H9 (cell line): ENCODE data around the gene SPRED1. TPM values are rescaled to one million over a fixed set of nuclear protein-coding genes. Genes with fewer than 3 reads are reported as not detected.

Source experiments
- DNase-seq: peaks from one replicate; pipeline ENCODE4 v3.0.0-alpha.2; 2017
- H2AFZ ChIP-seq: one replicate; pipeline ENCODE4 v1.6.1; 2013; ENCODE audit warnings: mild to moderate bottlenecking, low read length, control low read depth, moderate library complexity
- H2AK5ac ChIP-seq: 2 replicates; pipeline ENCODE4 v1.6.1; 2013; ENCODE audit warnings: low read length, control low read depth, mixed read lengths; ENCODE audit not compliant: insufficient read length
- H2BK120ac ChIP-seq: one replicate; pipeline ENCODE4 v1.6.1; 2013; ENCODE audit warnings: low read depth, mild to moderate bottlenecking, low read length, control low read depth, inconsistent platforms; ENCODE audit not compliant: poor library complexity, severe bottlenecking
- H2BK12ac ChIP-seq: 2 replicates; pipeline ENCODE4 v1.6.1; 2013; ENCODE audit warnings: low read length, control low read depth, mixed read lengths, low read depth; ENCODE audit not compliant: insufficient read length
- H2BK15ac ChIP-seq: 2 replicates; pipeline ENCODE4 v1.6.1; 2013; ENCODE audit warnings: low read depth, low read length, control low read depth
- H2BK20ac ChIP-seq: one replicate; pipeline ENCODE4 v1.6.1; 2013; ENCODE audit warnings: low read depth, mild to moderate bottlenecking, low read length, control low read depth, inconsistent platforms; ENCODE audit not compliant: poor library complexity, severe bottlenecking
- H2BK5ac ChIP-seq: 2 replicates; pipeline ENCODE4 v1.6.1; 2013; ENCODE audit warnings: low read length, control low read depth, mixed read lengths; ENCODE audit not compliant: insufficient read length
- H3K14ac ChIP-seq: 2 replicates; pipeline ENCODE4 v1.6.1; 2013; ENCODE audit warnings: low read length, control low read depth; ENCODE audit not compliant: insufficient read depth
- H3K18ac ChIP-seq: 2 replicates; pipeline ENCODE4 v1.6.1; 2013; ENCODE audit warnings: low read depth, mild to moderate bottlenecking, mixed read lengths, low read length, control low read depth; ENCODE audit not compliant: insufficient read length
- H3K23ac ChIP-seq: 2 replicates; pipeline ENCODE4 v1.6.1; 2013; ENCODE audit warnings: low read length, control low read depth, mixed read lengths, low read depth; ENCODE audit not compliant: insufficient read length
- H3K23me2 ChIP-seq: 2 replicates; pipeline ENCODE4 v1.6.1; 2013; ENCODE audit warnings: low read depth, mild to moderate bottlenecking, mixed read lengths, low read length, control low read depth; ENCODE audit not compliant: insufficient read length, poor library complexity, severe bottlenecking
- H3K27ac ChIP-seq: 2 replicates; pipeline ENCODE4 v1.5.1; 2013; ENCODE audit warnings: low read length, control low read depth, mixed read lengths, low read depth; ENCODE audit not compliant: insufficient read length
- H3K27me3 ChIP-seq: 2 replicates; pipeline ENCODE4 v1.6.1; 2013; ENCODE audit warnings: low read length, control low read depth, inconsistent platforms; ENCODE audit not compliant: insufficient read depth
- H3K4ac ChIP-seq: 2 replicates; pipeline ENCODE4 v1.6.1; 2013; ENCODE audit warnings: low read depth, mild to moderate bottlenecking, control low read depth, inconsistent platforms, low read length, moderate library complexity
- H3K4me1 ChIP-seq: 2 replicates; pipeline ENCODE4 v1.6.1; 2013; ENCODE audit warnings: low read length, control low read depth, inconsistent platforms; ENCODE audit not compliant: insufficient read depth
- H3K4me2 ChIP-seq: 2 replicates; pipeline ENCODE4 v1.6.1; 2013; ENCODE audit warnings: low read length, control low read depth, mixed read lengths; ENCODE audit not compliant: insufficient read length, insufficient read depth
- H3K56ac ChIP-seq: 2 replicates; pipeline ENCODE4 v1.6.1; 2013; ENCODE audit warnings: low read depth, mild to moderate bottlenecking, mixed read lengths, low read length, control low read depth; ENCODE audit not compliant: insufficient read length
- H3K79me1 ChIP-seq: 2 replicates; pipeline ENCODE4 v1.6.1; 2013; ENCODE audit warnings: low read depth, mild to moderate bottlenecking, moderate library complexity, low read length, control low read depth, inconsistent platforms; ENCODE audit not compliant: insufficient read depth, poor library complexity, severe bottlenecking
- H3K79me2 ChIP-seq: 2 replicates; pipeline ENCODE4 v1.6.1; 2013; ENCODE audit warnings: low read length, control low read depth, inconsistent platforms; ENCODE audit not compliant: insufficient read depth
- H3K9ac ChIP-seq: 2 replicates; pipeline ENCODE4 v1.6.1; 2013; ENCODE audit warnings: low read length, control low read depth, mixed read lengths; ENCODE audit not compliant: insufficient read length; ENCODE audit errors: extremely low read depth
- H3K9me3 ChIP-seq: one replicate; pipeline ENCODE4 v1.6.1; 2013; ENCODE audit warnings: low read depth, low read length, inconsistent platforms; ENCODE audit not compliant: control insufficient read depth
- H3T11ph ChIP-seq: one replicate; pipeline ENCODE4 v1.6.1; 2013; ENCODE audit warnings: mild to moderate bottlenecking, low read length, control low read depth, inconsistent platforms
- H4K20me1 ChIP-seq: one replicate; pipeline ENCODE4 v1.6.1; 2013; ENCODE audit not compliant: control insufficient read depth, insufficient read length, insufficient read depth
- H4K5ac ChIP-seq: 2 replicates; pipeline ENCODE4 v1.6.1; 2013; ENCODE audit warnings: low read depth, mild to moderate bottlenecking, mixed read lengths, low read length, control low read depth; ENCODE audit not compliant: insufficient read length
- H4K8ac ChIP-seq: replicated peaks from 2 replicates; pipeline ENCODE4 v1.6.1; 2013; ENCODE audit warnings: low read length, control low read depth, mixed read lengths, low read depth; ENCODE audit not compliant: insufficient read length
- H4K91ac ChIP-seq: 2 replicates; pipeline ENCODE4 v1.6.1; 2013; ENCODE audit warnings: low read depth, mild to moderate bottlenecking, moderate library complexity, mixed read lengths, low read length, control low read depth; ENCODE audit not compliant: insufficient read length
- H3K27ac Mint-ChIP-seq, 3 experiments: 2 replicates in 2 of 3; 3 replicates in 1 of 3; pipeline ENCODE4 v1.8.0; 2020 to 2021; ENCODE audit warnings: mixed read lengths in 3 of 3, mild to moderate bottlenecking in 1 of 3, moderate library complexity in 1 of 3
- H3K27me3 Mint-ChIP-seq: 2 replicates; pipeline ENCODE4 v1.8.0; 2021; ENCODE audit warnings: low read depth, mild to moderate bottlenecking, moderate library complexity, mixed read lengths
- H3K36me3 Mint-ChIP-seq, 3 experiments: 2 replicates in 2 of 3; 3 replicates in 1 of 3; pipeline ENCODE4 v1.8.0; 2020 to 2021; ENCODE audit warnings: low read depth in 3 of 3, mixed read lengths in 3 of 3; ENCODE audit not compliant: insufficient read depth in 1 of 3
- H3K4me1 Mint-ChIP-seq, 2 experiments: 2 replicates each; pipeline ENCODE4 v1.8.0; 2020; ENCODE audit warnings: mixed read lengths in 2 of 2
- H3K4me3 Mint-ChIP-seq, 2 experiments: 2 replicates in 1 of 2; 3 replicates in 1 of 2; pipeline ENCODE4 v1.8.0; 2020 to 2021; ENCODE audit warnings: mild to moderate bottlenecking in 2 of 2, mixed read lengths in 2 of 2, moderate library complexity in 1 of 2
- H3K9me3 Mint-ChIP-seq, 2 experiments: 2 replicates in 1 of 2; 3 replicates in 1 of 2; pipeline ENCODE4 v1.8.0; 2020; ENCODE audit warnings: mild to moderate bottlenecking in 2 of 2, mixed read lengths in 2 of 2, moderate library complexity in 1 of 2
- WGBS: extraction: QIAGEN DNeasy Blood & Tissue Kit; methylation state at CpG from one replicate; pipeline ENCODE4 v1.1.7; 2013; ENCODE audit warnings: missing lambda C conversion rate, low lambda C conversion rate, mixed read lengths; ENCODE audit not compliant: insufficient read length; ENCODE audit errors: extremely low coverage; 5-methylcytosine and 5-hydroxymethylcytosine counted together
- total RNA-seq: library from RNA; stranded (reverse); gene quantifications from 2 replicates; pipeline ENCODE4 v1.2.1, GENCODE V29; 2021
- TF ChIP-seq, protein P1 (sequence below): fragments of 200-600 bp; sonication (generic); conservative IDR thresholded peaks from 3 replicates; pipeline ENCODE4 v1.8.0; 2021; ENCODE audit warnings: antibody characterized with exemption, mild to moderate bottlenecking

Gene SPRED1
- total RNA-seq, 1 experiment from 2014 or later: 41.0 TPM

DNA sequence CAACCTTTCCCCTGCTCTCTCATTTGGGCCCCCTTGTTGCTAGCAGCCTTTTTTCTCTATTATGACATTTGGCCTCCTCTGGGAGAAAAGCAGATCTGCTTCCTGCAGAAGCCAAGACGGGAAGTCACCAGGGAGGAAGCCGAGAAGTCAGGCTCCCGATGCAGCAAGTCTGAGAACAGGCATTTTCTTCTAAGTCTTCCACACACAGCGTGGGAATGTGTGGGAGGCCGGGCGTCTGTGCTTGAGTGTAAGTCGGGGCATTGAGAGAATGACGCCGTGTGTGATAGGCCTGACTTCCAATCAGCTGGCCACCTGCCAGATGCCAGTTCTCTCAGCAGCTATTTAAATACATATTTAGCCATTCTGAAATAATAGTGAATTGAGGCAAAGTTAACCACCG lies 125.5 kb downstream of the SPRED1 start:
- no peaks in the 10 kb centered on the region for H3K23me2 ChIP-seq
- Mint-ChIP-seq H3K36me3 (no peaks in the 10 kb centered on the region), H3K27me3 (no peaks in the 10 kb centered on the region), H3K9me3 (no peaks in the 10 kb centered on the region; a peak in 1 of 5 replicates), H3K4me3 (no peak overlapping the region), H3K4me1 (peaks cover under 1% of the 10 kb centered on the region in 2 experiments), H3K27ac (no peak overlapping the region)
- no peak overlapping the region for H2BK20ac ChIP-seq
- no peak overlapping the region for H3K18ac ChIP-seq
- no peak overlapping the region for H2AK5ac ChIP-seq
- DNase-seq: no peak
- H3K27ac ChIP-seq: no peak overlapping the region
- no peaks in the 10 kb centered on the region for H3K4me1 ChIP-seq
- no peaks in the 10 kb centered on the region for H3K9me3 ChIP-seq
- no peak overlapping the region for H2BK12ac ChIP-seq
- no peak overlapping the region for H3K9ac ChIP-seq
- TF ChIP-seq, protein P1, sequence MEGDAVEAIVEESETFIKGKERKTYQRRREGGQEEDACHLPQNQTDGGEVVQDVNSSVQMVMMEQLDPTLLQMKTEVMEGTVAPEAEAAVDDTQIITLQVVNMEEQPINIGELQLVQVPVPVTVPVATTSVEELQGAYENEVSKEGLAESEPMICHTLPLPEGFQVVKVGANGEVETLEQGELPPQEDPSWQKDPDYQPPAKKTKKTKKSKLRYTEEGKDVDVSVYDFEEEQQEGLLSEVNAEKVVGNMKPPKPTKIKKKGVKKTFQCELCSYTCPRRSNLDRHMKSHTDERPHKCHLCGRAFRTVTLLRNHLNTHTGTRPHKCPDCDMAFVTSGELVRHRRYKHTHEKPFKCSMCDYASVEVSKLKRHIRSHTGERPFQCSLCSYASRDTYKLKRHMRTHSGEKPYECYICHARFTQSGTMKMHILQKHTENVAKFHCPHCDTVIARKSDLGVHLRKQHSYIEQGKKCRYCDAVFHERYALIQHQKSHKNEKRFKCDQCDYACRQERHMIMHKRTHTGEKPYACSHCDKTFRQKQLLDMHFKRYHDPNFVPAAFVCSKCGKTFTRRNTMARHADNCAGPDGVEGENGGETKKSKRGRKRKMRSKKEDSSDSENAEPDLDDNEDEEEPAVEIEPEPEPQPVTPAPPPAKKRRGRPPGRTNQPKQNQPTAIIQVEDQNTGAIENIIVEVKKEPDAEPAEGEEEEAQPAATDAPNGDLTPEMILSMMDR: no peak
- no peak overlapping the region for H4K91ac ChIP-seq
- H3K27me3 ChIP-seq: no peaks in the 10 kb centered on the region
- H2BK15ac ChIP-seq: no peak overlapping the region
- no peaks in the 10 kb centered on the region for H3K79me2 ChIP-seq
- no peaks in the 10 kb centered on the region for H3K79me1 ChIP-seq
- H3T11ph ChIP-seq: no peak overlapping the region
- no peak overlapping the region for H3K14ac ChIP-seq
- no peaks in the 10 kb centered on the region for H4K20me1 ChIP-seq
- H3K4me2 ChIP-seq: no peak overlapping the region
- no peak overlapping the region for H4K5ac ChIP-seq
- no peak overlapping the region for H2BK5ac ChIP-seq
- no peak overlapping the region for H4K8ac ChIP-seq
- H2BK120ac ChIP-seq: no peak overlapping the region
- no peak overlapping the region for H2AFZ ChIP-seq
- H3K23ac ChIP-seq: no peak overlapping the region
- H3K4ac ChIP-seq: no peak overlapping the region
- no peak overlapping the region for H3K56ac ChIP-seq
- WGBS: no CpG with 5 or more reads among the region's 10 CpGs
